Adipocyte (in vitro differentiated cells): ENCODE data around the gene PRM3.

Experiments
- DNase-seq: peaks from one replicate; pipeline ENCODE4 v3.0.0-alpha.2; 2015; ENCODE audit warnings: low read depth
- H3K27me3 ChIP-seq: replicated peaks from 2 replicates; pipeline ENCODE4 v1.7.0; 2013; ENCODE audit warnings: mild to moderate bottlenecking, low read length, moderate library complexity; ENCODE audit not compliant: control insufficient read depth, insufficient read depth
- H3K36me3 ChIP-seq: 2 replicates; pipeline ENCODE4 v1.7.0; 2013; ENCODE audit warnings: low read length, mild to moderate bottlenecking, moderate library complexity; ENCODE audit not compliant: control insufficient read depth, insufficient read depth, severe bottlenecking
- H3K4me1 ChIP-seq: 2 replicates; pipeline ENCODE4 v1.7.0; 2013; ENCODE audit warnings: mild to moderate bottlenecking, low read length, moderate library complexity; ENCODE audit not compliant: control insufficient read depth, insufficient read depth
- H3K4me3 ChIP-seq: 2 replicates; pipeline ENCODE4 v1.7.0; 2013; ENCODE audit warnings: mild to moderate bottlenecking, low read length, moderate library complexity
- H3K9ac ChIP-seq: 2 replicates; pipeline ENCODE4 v1.7.0; 2013; ENCODE audit warnings: mild to moderate bottlenecking, low read length, moderate library complexity
- H3K9me3 ChIP-seq: 2 replicates; pipeline ENCODE4 v1.7.0; 2013; ENCODE audit warnings: mild to moderate bottlenecking, low read length, moderate library complexity; ENCODE audit not compliant: control insufficient read depth

Gene PRM3

DNA sequence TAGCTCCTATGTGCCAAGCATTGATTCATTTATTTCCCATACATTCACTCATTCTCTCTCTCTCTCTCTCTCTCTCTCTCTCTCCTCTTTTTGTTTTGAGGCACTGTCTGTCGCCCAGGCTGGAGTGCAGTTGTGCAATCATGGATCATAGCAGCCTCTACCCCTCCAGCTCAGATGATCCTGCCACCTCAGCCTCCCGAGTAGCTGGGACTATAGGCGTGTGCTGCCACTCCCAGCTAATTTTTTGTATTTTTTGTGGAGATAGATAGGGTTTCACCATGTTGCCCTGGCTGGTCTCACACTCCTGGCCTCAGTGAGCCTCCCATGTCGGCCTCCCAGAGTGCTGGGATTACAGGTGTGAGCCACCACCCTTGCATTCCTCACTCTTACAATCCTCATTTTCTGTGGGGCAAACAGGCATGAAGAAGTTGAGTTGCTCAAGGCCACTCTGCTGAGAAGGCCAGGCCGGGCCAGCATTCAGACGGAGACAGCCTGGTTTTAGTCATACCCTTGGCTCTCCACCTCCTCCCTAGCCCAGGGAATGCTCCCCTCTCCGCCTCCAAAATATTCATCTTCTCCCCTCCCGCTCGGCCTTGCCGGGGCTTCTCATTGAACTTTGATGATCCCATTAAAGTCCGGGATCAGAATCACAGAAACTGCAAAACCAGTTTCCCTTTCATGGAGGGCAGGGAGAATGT is 3.6 kb upstream of the PRM3 start:
- no peaks in the 10 kb centered on the region for H3K36me3 ChIP-seq
- peaks cover 4% of the 10 kb centered on the region for H3K9me3 ChIP-seq
- H3K9ac ChIP-seq: no peak overlapping the region
- no peak overlapping the region for H3K4me3 ChIP-seq
- no peaks in the 10 kb centered on the region for H3K4me1 ChIP-seq
- H3K27me3 ChIP-seq: peaks cover 35% of the 10 kb centered on the region
- no peak for DNase-seq

DNA sequence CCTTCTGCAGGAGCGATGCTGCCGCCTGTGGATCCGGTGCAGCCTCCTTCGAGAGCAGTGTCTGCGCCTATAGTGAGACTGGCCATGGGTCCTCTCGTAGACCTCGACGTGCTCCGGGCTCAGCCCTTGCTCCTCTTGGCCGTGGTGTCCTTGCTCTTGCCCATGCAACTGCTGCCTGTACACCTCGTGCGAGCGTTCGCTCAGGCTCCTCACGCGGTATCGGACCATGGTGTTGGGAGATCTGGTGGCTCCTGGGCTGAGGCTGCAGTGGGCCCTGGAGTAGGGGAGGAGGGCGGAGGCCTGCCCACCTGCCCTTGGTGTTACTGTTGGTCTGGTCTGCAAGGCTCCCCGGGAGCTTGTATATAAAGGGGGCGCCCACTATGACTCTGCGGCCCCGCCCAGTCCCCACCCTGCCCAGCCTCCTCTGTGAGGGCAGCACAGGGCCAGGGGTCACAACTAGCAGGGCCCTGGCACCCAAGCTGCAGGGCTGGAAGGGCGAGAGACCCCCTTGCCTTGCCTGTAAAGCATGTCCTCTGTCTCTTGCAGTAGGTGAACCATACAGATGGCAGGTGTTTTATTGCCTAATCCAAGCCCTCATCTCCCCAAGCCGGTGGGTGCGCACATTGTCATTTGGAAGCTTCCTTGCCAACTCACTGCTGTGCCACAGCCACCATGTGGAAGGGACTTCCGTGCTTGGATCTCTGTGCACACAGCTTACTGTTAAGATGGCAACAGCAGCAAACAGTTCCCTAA is 2.9 kb upstream of the PRM3 start, which contains the start of gene PRM2:
TSS of gene PRM2 (minus strand) at position 338 of the 753 bp plus-strand sequence. CDS start at position 228, 110 bp downstream.
- Histone ChIP-seq H3K27me3 (peaks cover 35% of the 10 kb centered on the region), H3K4me3 (no peak within 1 kb of the TSS), H3K4me1 (no peaks in the 10 kb centered on the region), H3K9me3 (peaks cover 4% of the 10 kb centered on the region), H3K9ac (no peak within 1 kb of the TSS), H3K36me3 (no peaks in the 10 kb centered on the region)
- DNase-seq: no peak

GRCh38 chr16:11274964-11275363 is 1.5 kb upstream of the PRM3 start:
- Histone ChIP-seq H3K4me3 (no peak overlapping the region), H3K9me3 (peaks cover 4% of the 10 kb centered on the region), H3K9ac (no peak overlapping the region), H3K4me1 (no peaks in the 10 kb centered on the region), H3K27me3 (peaks cover 35% of the 10 kb centered on the region), H3K36me3 (no peaks in the 10 kb centered on the region)
- no peak for DNase-seq

DNA sequence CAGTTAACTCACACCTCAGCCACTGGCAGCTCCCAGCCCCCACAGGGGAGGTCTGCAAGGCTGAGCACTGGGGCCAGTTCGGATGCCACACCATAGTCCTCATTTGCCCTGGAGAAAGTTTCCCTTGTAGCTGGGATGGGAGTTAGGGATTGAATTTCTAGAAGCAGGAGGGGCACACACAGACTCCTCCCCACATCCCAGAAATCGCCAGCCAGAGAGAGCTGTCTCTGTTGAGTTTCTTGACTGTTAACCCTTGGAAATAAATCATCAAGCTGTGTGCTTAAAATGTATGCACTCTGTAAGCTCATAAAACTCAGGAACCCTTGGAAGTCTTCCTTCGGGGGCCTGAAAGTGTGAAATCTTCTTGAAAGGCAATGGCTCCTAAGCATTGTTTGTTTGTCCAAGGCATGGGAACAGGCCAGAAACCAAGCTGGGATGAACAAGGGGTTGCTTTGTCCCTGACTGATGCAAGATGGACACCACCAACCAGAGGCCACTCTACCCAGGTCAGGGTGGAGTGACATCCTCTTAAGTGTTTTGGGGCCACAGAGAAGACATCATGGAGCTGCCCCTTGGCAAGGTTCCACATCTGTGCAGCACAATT is 394 bp upstream of the PRM3 start:
- DNase-seq: no peak
- no peaks in the 10 kb centered on the region for H3K36me3 ChIP-seq
- H3K9me3 ChIP-seq: peaks cover 4% of the 10 kb centered on the region
- no peak overlapping the region for H3K4me3 ChIP-seq
- H3K27me3 ChIP-seq: peaks cover 25% of the 10 kb centered on the region
- H3K9ac ChIP-seq: no peak overlapping the region
- no peaks in the 10 kb centered on the region for H3K4me1 ChIP-seq

- Histone ChIP-seq H3K9ac (no peak overlapping the region), H3K27me3 (peaks cover 17% of the 10 kb centered on the region), H3K9me3 (peaks cover under 1% of the 10 kb centered on the region), H3K4me3 (no peak overlapping the region), H3K36me3 (no peaks in the 10 kb centered on the region), H3K4me1 (no peaks in the 10 kb centered on the region)
- DNase-seq: no peak
Measured at GRCh38 chr16:11272484-11272883, 945 bp downstream of the PRM3 start.

DNA sequence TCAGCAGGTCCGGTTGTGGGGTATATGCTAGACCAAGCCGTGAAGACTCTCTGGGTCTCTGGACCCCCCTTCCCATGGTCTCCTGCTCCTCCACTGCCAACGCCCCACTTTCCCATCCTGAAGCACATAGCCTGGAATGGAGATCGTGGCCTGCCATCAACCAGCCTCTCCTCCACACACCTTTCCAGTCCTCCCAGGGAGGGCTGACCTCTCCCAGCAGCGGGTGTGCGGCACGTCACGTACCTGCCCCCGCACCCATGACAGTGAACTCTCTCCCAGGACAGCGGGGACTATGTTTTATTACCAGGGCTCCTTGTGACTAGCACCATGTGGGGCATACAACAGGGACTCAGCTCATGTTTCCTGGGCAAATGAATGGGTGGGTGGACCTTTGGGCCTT is 1.8 kb downstream of the PRM3 start:
- no peak overlapping the region for H3K9ac ChIP-seq
- DNase-seq: no peak
- no peaks in the 10 kb centered on the region for H3K36me3 ChIP-seq
- H3K4me1 ChIP-seq: no peaks in the 10 kb centered on the region
- no peak overlapping the region for H3K4me3 ChIP-seq
- H3K27me3 ChIP-seq: peaks cover 17% of the 10 kb centered on the region
- no peaks in the 10 kb centered on the region for H3K9me3 ChIP-seq

- peaks cover 18% of the 10 kb centered on the region for H3K27me3 ChIP-seq
- H3K9ac ChIP-seq: no peak overlapping the region
- H3K4me1 ChIP-seq: no peaks in the 10 kb centered on the region
- H3K4me3 ChIP-seq: no peak overlapping the region
- H3K36me3 ChIP-seq: no peaks in the 10 kb centered on the region
- no peaks in the 10 kb centered on the region for H3K9me3 ChIP-seq
- no peak for DNase-seq
Measured at GRCh38 chr16:11270602-11271162, 2.7 kb downstream of the PRM3 start.

DNA sequence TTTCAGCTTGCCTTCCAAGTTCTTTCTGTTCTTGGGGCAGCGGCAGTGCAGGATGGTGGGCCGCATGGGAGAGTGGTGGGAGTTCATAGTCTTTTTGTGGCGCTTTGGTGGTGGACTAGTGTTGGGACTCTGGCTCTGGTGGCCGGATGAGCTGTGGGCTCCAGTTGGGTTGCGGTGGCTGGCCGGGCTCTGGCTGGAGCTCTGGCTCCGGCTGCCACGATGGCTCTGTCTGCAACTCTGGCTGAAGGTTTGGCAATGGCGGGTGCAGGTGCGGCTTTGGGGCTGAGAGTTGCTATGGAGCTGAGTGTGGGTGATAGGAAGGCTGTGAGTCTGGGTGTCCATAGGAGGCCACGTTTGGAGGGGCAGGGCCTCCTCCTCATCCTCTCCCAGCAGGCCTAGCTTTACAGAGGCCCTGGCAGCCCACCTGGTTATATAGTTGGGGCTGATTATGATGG is 4.5 kb downstream of the PRM3 start, which contains the start of gene TNP2:
TSS of gene TNP2 (minus strand) at position 405 of the 455 bp plus-strand sequence. CDS start at position 342, 63 bp downstream.
- Histone ChIP-seq H3K4me3 (no peak within 1 kb of the TSS), H3K4me1 (no peaks in the 10 kb centered on the region), H3K36me3 (no peaks in the 10 kb centered on the region), H3K9me3 (no peaks in the 10 kb centered on the region), H3K27me3 (peaks cover 9% of the 10 kb centered on the region), H3K9ac (no peak within 1 kb of the TSS)
- no peak for DNase-seq

DNA sequence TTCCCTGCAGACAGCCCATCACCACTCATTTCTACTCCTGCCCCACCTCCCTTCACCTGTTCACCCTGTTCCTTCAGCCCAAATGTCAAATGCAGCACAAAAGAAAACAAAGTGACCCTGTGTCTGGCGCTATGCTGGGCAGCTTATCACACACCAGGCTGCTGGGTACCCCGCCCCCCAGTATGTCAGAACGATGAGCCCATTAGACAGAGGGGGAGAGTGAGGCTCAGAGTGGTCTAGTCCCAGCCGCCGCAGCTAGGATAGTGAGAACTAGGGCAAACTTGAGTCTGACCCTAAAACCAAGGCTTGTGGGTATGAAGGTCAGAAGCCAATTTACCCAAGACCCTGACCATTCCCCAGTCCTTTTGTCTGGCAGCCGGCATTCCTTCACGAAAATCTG is 8.3 kb downstream of the PRM3 start:
- Histone ChIP-seq H3K4me1 (no peaks in the 10 kb centered on the region), H3K9ac (no peak overlapping the region), H3K4me3 (no peak overlapping the region), H3K9me3 (no peaks in the 10 kb centered on the region), H3K36me3 (no peaks in the 10 kb centered on the region), H3K27me3 (peaks cover 4% of the 10 kb centered on the region)
- no peak for DNase-seq

DNA sequence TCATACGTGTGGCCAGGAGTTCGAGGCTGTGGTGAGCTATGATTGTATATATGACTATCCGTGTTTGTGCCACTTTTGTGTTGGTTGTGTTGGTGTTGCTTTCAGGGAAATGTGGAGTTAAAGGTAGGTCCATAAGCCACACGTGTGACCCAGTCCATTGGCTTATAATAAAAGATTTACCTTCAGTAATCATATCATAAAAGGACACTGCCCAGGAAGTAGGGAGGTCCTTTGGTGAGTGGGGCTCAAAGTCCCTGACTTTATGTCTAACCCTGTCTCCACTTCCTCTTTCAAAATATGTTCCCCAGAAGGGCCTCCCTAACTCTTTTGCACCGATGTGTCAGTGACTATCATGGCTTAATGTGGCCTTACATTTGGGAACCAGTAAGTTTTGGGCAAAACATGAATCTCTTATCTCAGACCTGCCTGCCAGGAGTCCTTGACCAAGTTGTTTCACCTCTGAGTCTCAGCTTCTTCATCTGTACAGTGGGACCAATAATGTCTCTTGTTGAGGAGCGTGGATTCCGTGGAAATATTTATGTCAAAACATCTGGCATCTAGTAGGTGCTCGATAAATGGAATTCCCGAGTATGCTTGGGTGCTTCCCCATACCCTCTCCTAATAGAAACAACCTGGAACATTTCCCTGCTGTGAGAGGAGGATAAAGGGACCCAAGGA is 9.1 kb downstream of the PRM3 start:
- Histone ChIP-seq H3K36me3 (no peaks in the 10 kb centered on the region), H3K4me3 (no peak overlapping the region), H3K9ac (no peak overlapping the region), H3K4me1 (peaks cover 5% of the 10 kb centered on the region), H3K9me3 (no peaks in the 10 kb centered on the region), H3K27me3 (peaks cover 4% of the 10 kb centered on the region)
- no peak for DNase-seq
